Esophagus squamous epithelium (tissue), 5 donors: Measurements from ENCODE around the gene PLSCR4. TPM values are rescaled to one million over a fixed set of nuclear protein-coding genes. Genes with fewer than 3 reads are reported as not detected.

Source experiments
- DNase-seq: peaks from one replicate; lab custom pipeline; 2025; lab: John Stamatoyannopoulos, UW
- H3K27ac ChIP-seq, 4 donors: fragments of 200-600 bp; sonication (generic); one replicate each; pipeline ENCODE4 v1.5.1; 2016 to 2019; ENCODE audit warnings: mild to moderate bottlenecking in 1 of 4
- H3K27me3 ChIP-seq, 4 donors: fragments of 200-600 bp; sonication (generic); 1 replicate in 3 of 4; 2 replicates in 1 of 4; pipeline versions ENCODE4 v1.5.1 to v1.6.0; 2017 to 2021; ENCODE audit warnings: antibody characterized with exemption in 1 of 4
- H3K36me3 ChIP-seq, 3 donors: fragments of 200-600 bp; sonication (generic); one replicate each; pipeline ENCODE4 v1.5.1; 2016 to 2019
- H3K4me1 ChIP-seq, 3 donors: fragments of 200-600 bp; sonication (generic); one replicate each; pipeline ENCODE4 v1.5.1; 2017 to 2019
- H3K4me3 ChIP-seq, 4 donors: fragments of 200-600 bp; sonication (generic); 1 replicate in 3 of 4; 2 replicates in 1 of 4; pipeline ENCODE4 v1.5.1; 2016 to 2019; ENCODE audit warnings: mild to moderate bottlenecking in 2 of 4, moderate library complexity in 1 of 4
- H3K9me3 ChIP-seq, 3 donors: fragments of 200-600 bp; sonication (generic); one replicate each; pipeline ENCODE4 v1.5.1; 2016 to 2019
- POLR2A ChIP-seq, 4 donors: fragments of 450-650 bp; IDR thresholded peaks; one replicate each; pipeline ENCODE4 v1.6.1; 2017; ENCODE audit warnings: antibody characterized with exemption in 4 of 4, mild to moderate bottlenecking in 4 of 4, moderate library complexity in 3 of 4
- WGBS, 2 donors: methylation state at CpG; one replicate each; pipeline ENCODE4 v1.1.5; 2018; 5-methylcytosine and 5-hydroxymethylcytosine counted together
- intact Hi-C: fragments of 100-400 bp; cut with DNase I; formaldehyde crosslinking; loops from one replicate; pipeline ENCODE4 v1.15.0; 2022
- total RNA-seq, 4 donors: library from RNA; depleted of rRNA; stranded (reverse); fragments of >200 nt; gene quantifications; one replicate each; pipeline ENCODE4 v1.1.0, GENCODE V29; 2016
- TF ChIP-seq, protein P1 (sequence below), 6 experiments: fragments of 450-650 bp in 4 of 6; fragments of 200-600 bp in 2 of 6; sonication (generic) in 2 of 6; IDR thresholded peaks; one replicate each; pipeline ENCODE4 v1.5.1; 2016 to 2019; ENCODE audit warnings: antibody characterized with exemption in 6 of 6, mild to moderate bottlenecking in 4 of 6, moderate library complexity in 4 of 6
- donor health status: DM: yes; HTN: yes; CAD: no.

Gene PLSCR4
- total RNA-seq, 4 donors from 2014 or later = 5.5 to 39.1 (median 13.4) TPM

- no peak for TF ChIP-seq POLR2A (IDR thresholded peaks at IDR 0.05)
- TF ChIP-seq, protein P1, sequence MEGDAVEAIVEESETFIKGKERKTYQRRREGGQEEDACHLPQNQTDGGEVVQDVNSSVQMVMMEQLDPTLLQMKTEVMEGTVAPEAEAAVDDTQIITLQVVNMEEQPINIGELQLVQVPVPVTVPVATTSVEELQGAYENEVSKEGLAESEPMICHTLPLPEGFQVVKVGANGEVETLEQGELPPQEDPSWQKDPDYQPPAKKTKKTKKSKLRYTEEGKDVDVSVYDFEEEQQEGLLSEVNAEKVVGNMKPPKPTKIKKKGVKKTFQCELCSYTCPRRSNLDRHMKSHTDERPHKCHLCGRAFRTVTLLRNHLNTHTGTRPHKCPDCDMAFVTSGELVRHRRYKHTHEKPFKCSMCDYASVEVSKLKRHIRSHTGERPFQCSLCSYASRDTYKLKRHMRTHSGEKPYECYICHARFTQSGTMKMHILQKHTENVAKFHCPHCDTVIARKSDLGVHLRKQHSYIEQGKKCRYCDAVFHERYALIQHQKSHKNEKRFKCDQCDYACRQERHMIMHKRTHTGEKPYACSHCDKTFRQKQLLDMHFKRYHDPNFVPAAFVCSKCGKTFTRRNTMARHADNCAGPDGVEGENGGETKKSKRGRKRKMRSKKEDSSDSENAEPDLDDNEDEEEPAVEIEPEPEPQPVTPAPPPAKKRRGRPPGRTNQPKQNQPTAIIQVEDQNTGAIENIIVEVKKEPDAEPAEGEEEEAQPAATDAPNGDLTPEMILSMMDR (IDR thresholded peaks at IDR 0.05) = no peak
- intact Hi-C loops = no loop called here
These were observed 69.7 kb downstream of the PLSCR4 start for GRCh38 chr3:146181216-146181615.

DNA sequence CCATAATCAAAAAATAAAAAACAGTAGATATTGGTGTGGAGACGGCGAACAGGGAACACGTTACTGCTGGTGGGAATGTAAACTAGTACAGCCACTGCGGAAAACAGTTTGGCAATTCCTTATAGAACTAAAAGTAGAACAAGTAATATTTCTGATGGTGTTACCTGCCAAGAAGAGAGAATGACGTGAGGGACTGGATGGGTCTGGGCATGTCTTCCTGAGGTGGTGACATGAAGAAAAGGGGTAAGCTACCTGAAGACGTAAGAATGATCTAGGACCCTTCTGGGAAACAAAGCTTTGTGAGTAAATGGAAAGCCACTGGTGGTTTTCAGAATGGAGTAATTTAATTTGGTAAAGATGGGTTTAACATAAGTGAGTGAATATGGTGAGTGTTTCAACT is 70.5 kb downstream of the PLSCR4 start:
- Histone ChIP-seq H3K4me1 (peaks cover 0 to 12% (median 7%) of the 10 kb centered on the region in 3 donors), H3K4me3 (no peak overlapping the region), H3K36me3 (no peaks in the 10 kb centered on the region), H3K27me3 (no peaks in the 10 kb centered on the region), H3K27ac (no peak overlapping the region), H3K9me3 (no peaks in the 10 kb centered on the region)
- no peak for DNase-seq
- TF ChIP-seq POLR2A (IDR thresholded peaks at IDR 0.05) = no peak
- TF ChIP-seq, protein P1 (IDR thresholded peaks at IDR 0.05) = no peak
- WGBS, 2 donors = 63 to 79% methylated on average over 6 of the region's 6 CpGs
- intact Hi-C loops = no loop called here

More at GRCh38 chr3:146181216-146181615, 69.7 kb downstream of the PLSCR4 start:
- Histone ChIP-seq H3K9me3 (no peaks in the 10 kb centered on the region), H3K27ac (no peak overlapping the region), H3K27me3 (no peaks in the 10 kb centered on the region), H3K4me1 (peaks cover 0 to 12% (median 7%) of the 10 kb centered on the region in 3 donors), H3K36me3 (no peaks in the 10 kb centered on the region), H3K4me3 (no peak overlapping the region)
- WGBS, 2 donors = 88 to 89% methylated on average over 5 of the region's 5 CpGs
- DNase-seq = no peak

DNA sequence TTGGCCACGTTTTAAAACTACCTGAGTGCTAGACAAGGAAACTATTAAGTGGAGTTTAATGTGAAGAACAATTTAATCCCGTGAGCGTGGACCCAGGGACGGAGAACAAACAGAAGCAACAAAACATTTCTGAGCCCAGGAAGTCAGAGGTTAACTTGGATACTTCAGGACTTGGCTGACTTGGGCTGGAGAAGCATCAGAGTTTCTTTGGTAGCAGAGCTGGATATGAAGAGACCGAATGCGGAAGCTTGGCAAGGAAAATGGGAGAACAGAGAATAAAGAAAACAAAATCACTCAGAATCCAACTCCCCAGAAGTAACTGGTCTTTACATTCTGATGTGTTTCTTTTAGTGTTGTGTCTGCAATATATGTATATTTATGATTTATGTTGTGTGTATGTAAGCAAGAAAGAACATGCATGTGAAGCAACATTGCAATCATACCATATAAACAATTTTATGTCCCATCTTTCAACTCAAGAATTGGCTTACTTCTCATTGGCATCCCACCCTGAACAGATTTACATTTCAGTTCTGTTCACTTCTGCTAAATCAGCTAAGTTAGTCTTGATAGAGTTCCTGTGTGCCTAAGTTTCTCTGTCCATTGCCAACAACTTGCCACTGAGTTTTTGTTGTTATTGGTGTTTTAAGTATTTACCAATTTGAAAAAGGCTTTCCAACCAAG is 72.8 kb downstream of the PLSCR4 start:
- Histone ChIP-seq H3K9me3 (no peaks in the 10 kb centered on the region), H3K4me1 (peaks cover 0 to 5% (median 4%) of the 10 kb centered on the region in 3 donors), H3K4me3 (no peak overlapping the region), H3K27me3 (no peaks in the 10 kb centered on the region), H3K36me3 (no peaks in the 10 kb centered on the region), H3K27ac (no peak overlapping the region)
- TF ChIP-seq, protein P1 (IDR thresholded peaks at IDR 0.05) = no peak
- no peak for TF ChIP-seq POLR2A (IDR thresholded peaks at IDR 0.05)
- intact Hi-C loops = loop anchor here (10.0 kb wide), 1 partner anchor 113 kb away; no protein-coding TSS in a partner anchor
- WGBS, 2 donors = 72 to 73% methylated on average over 6 of the region's 6 CpGs
- no peak for DNase-seq

GRCh38 chr3:146177519-146177918 is 73.4 kb downstream of the PLSCR4 start:
- TF ChIP-seq, protein P1 (IDR thresholded peaks at IDR 0.05) = no peak
- no peak for TF ChIP-seq POLR2A (IDR thresholded peaks at IDR 0.05)
- Histone ChIP-seq H3K9me3 (no peaks in the 10 kb centered on the region), H3K27ac (peak overlapping the region in 1 of 4 donors; percentile 2), H3K27me3 (no peaks in the 10 kb centered on the region), H3K36me3 (no peaks in the 10 kb centered on the region), H3K4me1 (peaks cover 0 to 5% (median 4%) of the 10 kb centered on the region in 3 donors), H3K4me3 (no peak overlapping the region)
- no peak for DNase-seq
- WGBS, 2 donors = 38 to 67% methylated on average over 1 of the region's 1 CpG
- intact Hi-C loops = loop anchor here (10.0 kb wide), 1 partner anchor 113 kb away; no protein-coding TSS in a partner anchor

DNA sequence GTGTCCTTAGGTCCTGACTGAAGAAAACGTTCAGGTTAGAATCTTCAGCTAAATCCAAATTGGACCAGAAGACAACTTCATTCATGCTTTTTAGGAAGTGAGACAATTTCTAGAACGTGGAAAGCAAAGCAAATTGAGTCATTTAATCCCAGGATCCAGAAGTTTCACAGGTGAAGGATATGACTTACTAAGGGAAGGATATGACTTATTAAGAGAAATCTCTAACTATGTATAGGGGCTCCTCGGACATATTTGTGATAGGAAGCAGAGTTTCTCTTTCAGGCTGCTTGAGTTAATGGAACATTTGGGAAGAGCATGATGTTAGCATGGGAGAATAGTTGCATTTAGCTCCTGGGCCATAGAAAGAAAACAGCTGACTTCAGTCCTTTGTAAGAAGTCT is 73.8 kb downstream of the PLSCR4 start:
- Histone ChIP-seq H3K27me3 (no peaks in the 10 kb centered on the region), H3K27ac (no peak overlapping the region), H3K9me3 (no peaks in the 10 kb centered on the region), H3K36me3 (no peaks in the 10 kb centered on the region), H3K4me1 (peaks cover 0 to 5% (median 4%) of the 10 kb centered on the region in 3 donors), H3K4me3 (no peak overlapping the region)
- TF ChIP-seq, protein P1 (IDR thresholded peaks at IDR 0.05) = no peak
- no peak for TF ChIP-seq POLR2A (IDR thresholded peaks at IDR 0.05)
- 62 to 72% methylated on average over 3 of the region's 3 CpGs for WGBS, 2 donors
- no peak for DNase-seq
- intact Hi-C loops = loop anchor here (10.0 kb wide), 1 partner anchor 112 kb away; no protein-coding TSS in a partner anchor
